Hepatocyte (in vitro differentiated cells): ENCODE measurements around the gene BAG1. TPM values are rescaled to one million over a fixed set of nuclear protein-coding genes. Genes with fewer than 3 reads are reported as not detected.

ENCODE experiments used
- DNase-seq: peaks from one replicate; pipeline ENCODE4 v3.0.0-alpha.2; 2016; ENCODE audit warnings: low spot score
- H2AFZ ChIP-seq: fragments of 200-600 bp; sonication (generic); 2 replicates; pipeline ENCODE4 v1.6.0; 2016; ENCODE audit warnings: antibody characterized with exemption, mild to moderate bottlenecking
- H3K27ac ChIP-seq: fragments of 200-600 bp; sonication (generic); 2 replicates; pipeline ENCODE4 v1.5.1; 2016; ENCODE audit warnings: mild to moderate bottlenecking
- H3K27me3 ChIP-seq: fragments of 200-600 bp; sonication (generic); 2 replicates; pipeline ENCODE4 v1.6.1; 2016
- H3K36me3 ChIP-seq: fragments of 200-600 bp; sonication (generic); replicated peaks from 2 replicates; pipeline ENCODE4 v1.5.1; 2016; ENCODE audit warnings: low read depth; ENCODE audit not compliant: insufficient read depth
- H3K4me1 ChIP-seq: fragments of 200-600 bp; sonication (generic); 2 replicates; pipeline ENCODE4 v1.5.1; 2016; ENCODE audit warnings: mild to moderate bottlenecking, moderate library complexity; ENCODE audit not compliant: insufficient read depth
- H3K4me2 ChIP-seq: fragments of 200-600 bp; sonication (generic); 2 replicates; pipeline ENCODE4 v1.6.0; 2016
- H3K4me3 ChIP-seq: fragments of 200-600 bp; sonication (generic); 2 replicates; pipeline ENCODE4 v1.5.1; 2016; ENCODE audit warnings: mild to moderate bottlenecking
- H3K79me2 ChIP-seq: fragments of 200-600 bp; sonication (generic); 2 replicates; pipeline ENCODE4 v1.6.0; 2017; ENCODE audit warnings: mild to moderate bottlenecking
- H3K9me2 ChIP-seq: fragments of 200-600 bp; sonication (generic); replicated peaks from 2 replicates; pipeline ENCODE4 v1.6.0; 2017; ENCODE audit warnings: mild to moderate bottlenecking; ENCODE audit not compliant: insufficient read depth
- H3K9me3 ChIP-seq: fragments of 200-600 bp; sonication (generic); 2 replicates; pipeline ENCODE4 v1.5.1; 2016; ENCODE audit warnings: low read depth, mild to moderate bottlenecking
- H4K20me1 ChIP-seq: fragments of 200-600 bp; sonication (generic); 2 replicates; pipeline ENCODE4 v1.6.0; 2016; ENCODE audit warnings: mild to moderate bottlenecking; ENCODE audit not compliant: insufficient read depth, poor library complexity, severe bottlenecking
- EZH2 ChIP-seq: fragments of 200-600 bp; sonication (generic); IDR thresholded peaks from 2 replicates; pipeline ENCODE4 v1.6.1; 2016; ENCODE audit warnings: antibody characterized with exemption, mild to moderate bottlenecking, borderline replicate concordance
- EZH2phosphoT487 ChIP-seq: fragments of 200-600 bp; sonication (generic); IDR thresholded peaks from one replicate; pipeline ENCODE4 v1.6.1; 2018; ENCODE audit warnings: antibody characterized with exemption, mild to moderate bottlenecking, low read depth, moderate library complexity; ENCODE audit not compliant: unreplicated experiment, severe bottlenecking
- WGBS: methylation state at CpG from one replicate; pipeline ENCODE4 v1.1.6; 2016; ENCODE audit warnings: low lambda C conversion rate; ENCODE audit errors: missing lambda C conversion rate; 5-methylcytosine and 5-hydroxymethylcytosine counted together
- polyA plus RNA-seq: library from polyadenylated mRNA; unstranded; fragments of >200 nt; fragmentation: Nextera tagmentation; extraction: Ambion mirVana; gene quantifications from 2 replicates; pipeline ENCODE4 v1.2.1, GENCODE V29; 2016
- total RNA-seq: library from RNA; depleted of rRNA; stranded (reverse); fragments of >200 nt; gene quantifications from 2 replicates; pipeline ENCODE4 v1.2.3, GENCODE V29; 2014
- TF ChIP-seq, protein P1 (sequence below): fragments of 200-600 bp; sonication (generic); IDR thresholded peaks from 2 replicates; pipeline ENCODE4 v1.5.1; 2016; ENCODE audit warnings: antibody characterized with exemption, mild to moderate bottlenecking; ENCODE audit not compliant: poor library complexity

The BAG1 gene
- total and polyA plus RNA-seq, 2 experiments from 2014 or later, result 78.5 to 103 TPM

- H3K27ac ChIP-seq, result no peak overlapping the region
- no peaks in the 10 kb centered on the region for H3K36me3 ChIP-seq
Measured at GRCh38 chr9:33267151-33267767, 2.8 kb upstream of the BAG1 start.

GRCh38 chr9:33265211-33265865 lies 830 bp upstream of the BAG1 start:
- peaks cover 3% of the 10 kb centered on the region for H4K20me1 ChIP-seq
- H3K4me2 ChIP-seq, result peak overlapping the region; percentile 94
- no peaks in the 10 kb centered on the region for H3K9me3 ChIP-seq
- WGBS, result 31% methylated on average over 11 of the region's 13 CpGs
- no peaks in the 10 kb centered on the region for H3K36me3 ChIP-seq
- peak overlapping the region; percentile 80 for H3K27ac ChIP-seq
- H3K79me2 ChIP-seq, result peaks cover 63% of the 10 kb centered on the region
- no peak for DNase-seq
- H3K9me2 ChIP-seq, result no peaks in the 10 kb centered on the region
- peaks cover 13% of the 10 kb centered on the region for H3K4me1 ChIP-seq
- H3K27me3 ChIP-seq, result no peaks in the 10 kb centered on the region
- peak overlapping the region; percentile 51 for H3K4me3 ChIP-seq
- peak overlapping the region; percentile 20 for H2AFZ ChIP-seq
- TF ChIP-seq EZH2phosphoT487 (no peak), EZH2 (no peak)
- TF ChIP-seq, protein P1, sequence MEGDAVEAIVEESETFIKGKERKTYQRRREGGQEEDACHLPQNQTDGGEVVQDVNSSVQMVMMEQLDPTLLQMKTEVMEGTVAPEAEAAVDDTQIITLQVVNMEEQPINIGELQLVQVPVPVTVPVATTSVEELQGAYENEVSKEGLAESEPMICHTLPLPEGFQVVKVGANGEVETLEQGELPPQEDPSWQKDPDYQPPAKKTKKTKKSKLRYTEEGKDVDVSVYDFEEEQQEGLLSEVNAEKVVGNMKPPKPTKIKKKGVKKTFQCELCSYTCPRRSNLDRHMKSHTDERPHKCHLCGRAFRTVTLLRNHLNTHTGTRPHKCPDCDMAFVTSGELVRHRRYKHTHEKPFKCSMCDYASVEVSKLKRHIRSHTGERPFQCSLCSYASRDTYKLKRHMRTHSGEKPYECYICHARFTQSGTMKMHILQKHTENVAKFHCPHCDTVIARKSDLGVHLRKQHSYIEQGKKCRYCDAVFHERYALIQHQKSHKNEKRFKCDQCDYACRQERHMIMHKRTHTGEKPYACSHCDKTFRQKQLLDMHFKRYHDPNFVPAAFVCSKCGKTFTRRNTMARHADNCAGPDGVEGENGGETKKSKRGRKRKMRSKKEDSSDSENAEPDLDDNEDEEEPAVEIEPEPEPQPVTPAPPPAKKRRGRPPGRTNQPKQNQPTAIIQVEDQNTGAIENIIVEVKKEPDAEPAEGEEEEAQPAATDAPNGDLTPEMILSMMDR, result no peak

More at GRCh38 chr9:33267151-33267767, 2.8 kb upstream of the BAG1 start:
- Histone ChIP-seq H3K9me3 (no peaks in the 10 kb centered on the region), H3K27me3 (no peaks in the 10 kb centered on the region), H3K4me3 (no peak overlapping the region), H4K20me1 (peaks cover 3% of the 10 kb centered on the region), H3K9me2 (no peaks in the 10 kb centered on the region), H3K4me2 (no peak overlapping the region), H3K4me1 (peaks cover 13% of the 10 kb centered on the region), H3K79me2 (peaks cover 47% of the 10 kb centered on the region), H2AFZ (no peak overlapping the region)
- no peak for TF ChIP-seq EZH2
- TF ChIP-seq, protein P1, result no peak
- TF ChIP-seq EZH2phosphoT487, result no peak
- DNase-seq, result no peak

DNA sequence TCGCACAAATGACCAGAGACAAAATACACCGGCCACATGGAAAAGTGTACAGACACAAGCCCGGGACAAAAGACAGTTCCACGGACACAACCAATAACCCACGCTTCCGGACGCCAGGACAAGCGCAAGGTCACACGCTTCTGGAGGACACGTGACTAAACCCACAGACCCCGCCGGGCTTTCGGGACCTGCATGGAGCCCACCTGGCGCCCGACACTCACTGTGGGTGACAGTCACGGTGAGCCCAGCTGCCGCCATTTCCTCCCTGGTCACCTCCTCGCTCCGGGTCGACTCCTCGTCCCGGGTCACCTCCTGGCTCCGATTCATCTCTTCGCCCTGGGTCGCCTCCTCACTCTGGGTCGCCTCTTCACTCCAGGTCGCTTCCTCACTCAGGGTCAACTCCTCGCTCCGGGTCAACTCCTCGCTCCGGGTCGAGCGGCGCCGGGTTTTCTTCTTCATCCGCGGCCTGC lies 470 bp downstream of the BAG1 start:
- H3K9me2 ChIP-seq, result no peaks in the 10 kb centered on the region

More for the DNA sequence above, 470 bp downstream of the BAG1 start:
- H3K9me3 ChIP-seq, result no peaks in the 10 kb centered on the region
- no peaks in the 10 kb centered on the region for H3K36me3 ChIP-seq
- H3K27ac ChIP-seq, result peak overlapping the region; percentile 76
- peak overlapping the region; percentile 78 for H3K4me3 ChIP-seq
- 1% methylated on average over 33 of the region's 37 CpGs for WGBS
- H3K4me2 ChIP-seq, result peak overlapping the region; percentile 90
- DNase-seq, result peak; percentile 52
- H3K79me2 ChIP-seq, result peaks cover 61% of the 10 kb centered on the region
- H2AFZ ChIP-seq, result peak overlapping the region; percentile 67
- H3K4me1 ChIP-seq, result peaks cover 13% of the 10 kb centered on the region
- H4K20me1 ChIP-seq, result peaks cover 3% of the 10 kb centered on the region
- TF ChIP-seq EZH2, result no peak
- TF ChIP-seq, protein P1, result no peak
- TF ChIP-seq EZH2phosphoT487, result no peak
- H3K27me3 ChIP-seq, result no peaks in the 10 kb centered on the region
